Keratinocyte (primary cell): ENCODE data around the gene CFAP92.

ENCODE experiments used
- CTCF ChIP-seq, 3 experiments: IDR thresholded peaks in 1 of 3; conservative IDR thresholded peaks in 1 of 3; optimal IDR thresholded peaks in 1 of 3; 2 replicates in 2 of 3; 3 replicates in 1 of 3; pipeline versions ENCODE3 to v1.5.1; 2011; ENCODE audit warnings: low read length in 3 of 3, mild to moderate bottlenecking in 3 of 3, moderate library complexity in 2 of 3, control low read depth in 1 of 3, inconsistent platforms in 1 of 3; ENCODE audit not compliant: insufficient read depth in 2 of 3; ENCODE audit errors: extremely low read depth in 1 of 3
- EZH2 ChIP-seq: IDR thresholded peaks from one replicate; pipeline ENCODE4 v1.6.1; 2012; ENCODE audit warnings: inconsistent platforms, mild to moderate bottlenecking, low read length, moderate library complexity

- TF ChIP-seq CTCF (optimal IDR thresholded peaks at IDR 0.05 in 1 of 3, IDR thresholded peaks at IDR 0.05 in 1 of 3, conservative IDR thresholded peaks at IDR 0.05 in 1 of 3; ENCODE audit: extremely low read depth in 1 of 3, insufficient read depth in 2 of 3, low read length in 3 of 3) (no peak), EZH2 (no peak)
These were observed 58.0 kb downstream of the CFAP92 start for GRCh38 chr3:128935922-128936321.
